AML-193 (cell line): ENCODE results near the gene NRL.
A peak's percentile ranks its signal among the peaks of the same experiment; 100 is the strongest.

ENCODE experiments used
- DNase-seq, 2 experiments: peaks; one replicate each; lab custom pipeline; 2025; lab: John Stamatoyannopoulos, UW

NRL gene

DNA sequence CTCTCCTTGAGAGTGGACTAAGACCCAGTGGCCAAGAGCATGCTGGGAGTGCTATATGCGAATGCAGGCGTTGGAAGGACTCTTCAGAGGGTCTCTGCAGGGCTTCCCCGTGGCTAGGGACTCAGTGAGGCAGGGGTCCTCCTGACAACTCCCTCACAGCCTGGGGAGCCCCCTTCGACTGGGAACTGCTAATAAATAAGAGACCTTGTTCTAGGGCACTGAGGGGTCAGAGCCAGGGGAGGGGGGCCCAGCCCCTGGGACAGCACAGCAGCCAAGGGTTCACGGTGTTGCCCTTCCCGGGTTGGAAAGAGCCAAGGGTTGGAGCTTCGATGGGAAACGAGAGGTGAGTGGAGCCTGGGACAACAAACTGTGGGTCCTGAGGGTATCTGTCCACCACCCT lies 49.3 kb downstream of the NRL start:
- no peak for DNase-seq

DNA sequence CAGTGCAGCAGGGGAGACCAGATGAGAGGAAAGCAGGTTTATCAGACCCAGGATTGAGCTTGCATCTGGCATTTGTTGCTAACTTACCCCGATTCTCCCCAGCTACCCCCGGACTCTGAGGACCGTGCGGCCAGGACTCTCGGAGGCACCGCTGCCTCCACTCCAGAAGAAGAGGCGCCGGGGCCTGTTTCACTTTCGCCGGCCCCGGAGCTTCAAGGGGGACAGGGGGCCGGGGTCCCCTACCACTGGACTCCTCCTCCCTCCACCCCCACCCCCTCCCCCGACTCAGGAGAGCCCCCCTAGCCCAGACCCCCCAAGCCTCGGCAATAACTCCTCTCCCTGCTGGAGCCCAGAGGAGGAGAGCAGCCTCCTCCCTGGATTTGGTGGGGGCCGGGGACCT lies 49.9 kb downstream of the NRL start:
- DNase-seq, result no peak

DNA sequence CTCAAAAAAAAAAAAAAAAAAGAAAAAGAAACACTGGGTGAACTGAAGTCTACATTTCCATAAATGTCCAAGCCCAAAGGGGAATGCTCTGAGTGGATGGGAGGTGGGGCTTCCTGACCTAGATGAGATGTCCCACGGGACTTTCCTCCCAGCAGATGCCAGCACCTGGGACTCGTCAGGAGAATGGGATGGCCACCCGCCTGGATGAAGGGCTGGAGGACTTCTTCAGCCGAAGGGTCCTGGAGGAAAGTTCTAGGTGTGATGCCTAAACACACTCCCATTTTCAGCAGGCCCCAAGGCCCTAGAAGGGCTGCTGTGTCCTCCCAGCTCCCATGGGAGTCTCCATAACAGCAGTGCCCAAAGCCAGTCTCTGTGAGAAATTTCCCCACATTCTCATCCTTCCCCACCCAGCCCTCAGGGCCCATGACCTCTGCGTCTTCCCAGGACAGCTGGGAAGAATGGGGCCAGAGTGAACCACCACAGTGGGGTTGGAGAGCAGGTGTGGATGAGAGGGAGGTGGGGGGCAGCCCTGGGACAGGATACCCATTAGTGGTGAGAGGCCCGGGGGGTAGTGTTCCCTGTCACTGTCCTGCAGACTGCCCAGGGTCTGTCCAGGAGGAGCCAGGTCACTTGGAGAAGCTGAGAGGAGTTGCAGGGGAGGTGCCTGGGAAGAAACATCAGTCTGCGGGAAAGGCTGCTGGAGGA lies 50.5 kb downstream of the NRL start:
- DNase-seq, result no peak

DNA sequence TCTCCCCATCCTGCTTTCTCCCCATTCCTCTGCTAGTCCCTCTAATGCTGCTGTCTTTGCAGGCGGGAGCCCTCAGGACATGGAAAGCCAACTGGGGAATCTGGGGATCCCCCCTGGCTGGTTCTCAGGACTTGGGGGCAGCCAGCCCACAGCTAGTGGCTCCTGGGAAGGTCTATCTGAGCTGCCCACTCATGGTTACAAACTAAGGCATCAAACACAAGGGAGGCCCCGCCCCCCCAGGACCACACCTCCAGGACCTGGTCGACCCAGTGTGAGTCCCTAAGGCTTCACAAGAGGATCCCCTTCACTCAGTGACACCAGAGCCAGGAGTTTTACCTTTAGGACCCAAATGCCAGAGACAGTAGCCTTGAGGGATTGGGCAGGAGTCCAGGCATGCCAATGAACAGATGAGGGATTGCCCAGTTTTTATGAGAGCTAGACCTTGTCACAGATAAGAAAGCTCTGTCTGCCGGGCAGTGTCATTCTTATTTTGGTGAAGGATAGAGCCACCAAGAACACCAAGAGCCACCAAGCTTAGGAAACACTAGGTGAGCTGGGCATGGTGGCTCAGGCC lies 51.4 kb downstream of the NRL start:
- no peak for DNase-seq

DNA sequence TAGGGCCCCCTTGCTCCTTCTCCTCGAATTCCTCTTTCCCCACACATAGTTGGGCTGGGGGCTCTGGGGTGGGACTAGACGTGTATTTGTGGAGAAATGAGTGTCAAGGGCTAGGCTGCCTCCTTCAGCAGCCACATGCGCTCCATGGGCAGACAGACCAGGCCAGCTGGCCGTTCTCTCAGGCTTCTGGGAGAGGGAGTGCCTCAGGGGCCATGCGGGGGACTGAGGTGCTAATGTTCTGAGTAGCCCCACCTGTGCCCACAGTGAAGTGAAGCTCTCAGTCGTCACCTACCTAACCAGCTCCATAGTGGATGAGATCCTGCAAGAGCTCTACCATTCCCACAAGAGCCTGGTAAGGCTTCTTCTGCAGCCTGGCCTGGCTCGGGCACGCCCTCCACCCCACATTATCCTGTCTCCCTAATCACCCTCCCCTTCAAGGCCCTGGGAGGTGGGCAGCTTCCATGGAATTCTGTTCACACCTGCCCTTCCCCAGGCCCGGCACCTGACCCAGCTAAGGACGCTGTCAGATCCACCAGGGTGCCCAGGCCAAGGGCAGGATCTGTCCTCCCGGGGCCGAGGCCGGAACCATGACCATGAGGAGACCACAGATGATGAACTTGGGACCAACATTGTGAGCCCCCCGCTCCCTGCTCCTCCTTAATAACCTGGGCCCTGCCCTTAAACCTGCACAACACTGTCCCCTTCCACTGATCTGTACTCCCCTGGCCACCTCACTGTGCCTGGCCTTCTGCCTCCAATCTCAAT lies 52.4 kb downstream of the NRL start:
- no peak for DNase-seq

DNA sequence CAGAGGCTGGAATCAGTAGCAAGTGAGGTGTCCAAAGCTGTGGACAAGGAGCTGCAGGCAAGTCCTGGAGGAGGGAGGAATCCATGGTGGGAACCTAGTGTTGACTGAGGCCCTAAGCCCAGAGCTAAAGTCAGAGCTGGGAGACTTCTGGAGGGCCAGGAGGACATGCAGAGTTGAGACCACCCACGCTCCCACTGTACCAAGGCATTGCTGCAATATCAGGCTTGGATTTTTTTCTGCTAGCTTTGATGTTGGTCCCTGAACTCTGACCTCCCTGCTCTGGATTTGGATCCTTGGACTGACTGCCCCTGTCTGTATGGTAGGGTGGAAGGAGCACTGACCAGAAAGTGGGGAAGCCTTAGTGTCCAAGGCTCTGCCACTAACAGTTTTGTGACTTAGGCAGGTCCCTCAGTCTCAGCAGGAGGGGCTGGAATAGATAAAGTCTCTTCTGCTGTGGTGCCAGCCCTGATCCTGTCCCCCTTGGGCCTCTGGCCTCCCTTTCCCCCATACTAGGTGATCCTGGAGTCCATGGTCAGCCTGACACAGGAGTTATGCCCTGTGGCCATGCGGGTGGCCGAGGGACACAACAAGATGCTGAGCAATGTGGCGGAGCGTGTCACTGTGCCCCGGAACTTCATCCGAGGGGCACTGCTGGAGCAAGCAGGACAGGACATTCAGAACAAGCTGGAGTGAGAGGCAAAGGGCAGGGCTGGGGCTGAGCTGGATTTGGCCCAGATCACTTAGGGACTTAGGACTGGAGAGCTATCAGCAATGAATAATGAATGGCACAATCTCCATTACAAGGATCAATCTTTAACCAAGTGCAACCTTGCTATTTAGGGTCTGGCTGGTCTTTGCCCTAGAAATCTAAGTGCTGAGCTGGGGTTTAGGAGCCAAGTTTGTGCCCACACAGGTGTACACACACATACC lies 53.5 kb downstream of the NRL start:
- DNase-seq, result no peak

DNA sequence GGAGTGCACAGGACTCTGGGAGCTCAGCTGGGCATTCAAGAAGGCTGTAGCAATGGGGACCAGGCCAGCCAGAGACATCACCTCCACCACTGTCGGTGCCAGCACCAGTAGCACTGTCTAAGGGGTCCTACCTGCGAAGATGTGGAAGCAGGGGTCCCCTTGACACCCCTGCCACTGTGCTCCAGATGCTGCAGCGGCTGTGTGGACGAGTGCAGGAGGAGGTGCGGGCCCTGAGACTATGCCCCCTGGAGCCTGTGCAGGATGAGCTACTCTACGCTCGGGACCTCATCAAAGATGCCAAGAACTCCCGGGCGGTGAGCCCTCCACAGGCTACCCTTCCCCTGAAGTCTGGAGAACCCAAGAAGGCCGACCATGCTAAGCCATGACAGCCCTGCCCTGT lies 54.3 kb downstream of the NRL start:
- DNase-seq, result no peak

DNA sequence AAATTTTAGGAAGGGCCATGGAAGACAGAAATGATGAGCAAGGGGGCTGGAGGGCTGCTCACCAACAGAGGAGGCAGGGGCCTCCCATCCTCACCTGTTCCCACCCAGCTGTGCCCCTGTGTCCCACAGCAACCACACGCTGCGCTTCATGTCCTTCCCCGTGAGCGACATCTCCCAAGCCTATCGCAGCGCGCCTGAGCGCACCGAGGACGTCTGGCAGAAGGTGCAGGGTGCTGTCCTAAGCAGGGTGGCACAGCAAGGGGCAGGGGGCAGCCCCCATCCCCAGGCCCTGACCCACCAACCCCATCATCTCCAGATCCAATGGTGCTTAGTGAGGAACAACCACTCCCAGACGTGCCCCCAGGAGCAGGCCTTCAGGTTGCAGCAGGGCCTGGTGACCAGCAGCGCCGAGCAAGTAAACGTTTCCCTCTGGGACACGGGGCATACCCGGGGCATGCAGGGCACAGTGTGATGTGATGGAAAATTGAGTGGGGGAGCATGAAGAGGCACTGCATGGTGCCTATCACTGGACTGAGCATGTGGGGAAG lies 54.8 kb downstream of the NRL start:
- DNase-seq, result no peak

DNA sequence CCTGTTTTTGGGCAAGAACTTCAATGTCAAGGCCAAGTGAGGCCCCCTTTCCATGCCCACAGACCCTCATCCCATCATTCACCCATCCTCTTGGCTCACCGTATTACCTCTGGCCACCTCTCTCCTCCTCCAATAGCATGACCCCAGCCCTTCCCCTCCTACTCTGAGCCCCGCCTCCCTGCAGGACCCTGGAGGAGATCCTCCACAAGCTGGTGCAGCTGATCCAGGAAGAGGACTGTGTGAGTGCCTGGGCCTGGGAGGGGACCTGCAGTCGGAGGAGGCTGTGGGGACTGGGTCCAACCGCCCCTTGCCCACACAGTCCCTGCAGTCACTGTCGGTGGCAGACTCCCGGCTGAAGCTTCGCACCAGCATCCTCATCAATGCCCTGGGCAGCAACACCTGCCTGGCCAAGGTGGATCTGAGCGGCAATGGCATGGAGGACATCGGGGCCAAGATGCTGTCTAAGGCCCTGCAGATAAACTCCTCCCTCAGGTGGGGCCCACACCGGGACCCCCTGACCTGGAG lies 55.7 kb downstream of the NRL start:
- DNase-seq, result no peak

DNA sequence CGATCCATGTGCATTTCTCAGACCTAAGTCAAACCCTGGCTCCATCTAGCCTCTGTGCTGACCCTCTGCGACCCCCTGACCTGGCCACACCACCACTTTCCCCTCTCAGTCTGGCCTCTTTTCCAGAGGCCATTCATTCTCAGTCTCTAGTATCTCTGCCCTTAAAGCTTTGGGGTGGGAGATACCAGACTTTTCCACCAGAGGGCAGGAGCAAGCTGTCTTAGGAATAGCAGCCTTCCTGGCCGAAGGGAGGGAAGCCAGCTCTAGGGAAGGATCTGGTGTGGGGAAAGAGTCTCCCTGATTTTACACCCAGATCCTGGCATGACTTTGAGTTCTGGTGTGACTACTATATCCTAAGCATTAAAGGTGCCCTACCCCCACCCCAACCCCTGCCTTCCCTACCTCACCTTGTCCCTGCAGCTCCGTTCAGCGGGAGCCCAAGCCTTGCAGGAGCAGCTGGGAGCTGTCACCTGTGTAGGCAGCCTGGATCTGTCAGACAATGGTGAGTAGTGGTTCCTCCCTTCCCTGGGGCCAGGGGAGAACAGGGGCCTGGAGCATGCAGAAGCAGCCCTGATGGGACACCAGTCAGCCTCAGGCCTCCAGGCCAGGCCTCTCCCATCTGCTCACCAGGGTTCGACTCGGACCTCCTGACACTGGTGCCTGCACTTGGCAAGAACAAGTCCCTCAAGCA lies 56.3 kb downstream of the NRL start:
- DNase-seq, result peak; percentile 38 to 57

DNA sequence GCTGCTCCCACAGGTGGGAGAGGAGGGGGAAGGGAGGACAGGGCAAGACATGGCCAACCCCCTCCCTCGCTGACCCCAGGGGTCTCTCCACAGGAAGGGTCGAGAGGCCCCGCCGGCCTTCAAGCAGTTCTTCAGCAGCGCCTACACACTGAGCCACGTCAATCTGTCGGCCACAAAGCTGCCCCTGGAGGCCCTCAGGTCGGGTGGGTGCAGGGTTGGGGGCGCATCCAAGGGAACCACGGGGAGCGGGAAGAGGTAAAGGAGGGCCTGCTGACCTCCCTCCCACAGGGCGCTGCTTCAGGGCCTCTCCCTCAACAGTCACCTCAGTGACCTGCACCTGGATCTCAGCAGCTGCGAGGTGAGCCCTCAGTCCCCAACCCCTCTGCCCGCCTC lies 56.9 kb downstream of the NRL start:
- DNase-seq, result no peak

DNA sequence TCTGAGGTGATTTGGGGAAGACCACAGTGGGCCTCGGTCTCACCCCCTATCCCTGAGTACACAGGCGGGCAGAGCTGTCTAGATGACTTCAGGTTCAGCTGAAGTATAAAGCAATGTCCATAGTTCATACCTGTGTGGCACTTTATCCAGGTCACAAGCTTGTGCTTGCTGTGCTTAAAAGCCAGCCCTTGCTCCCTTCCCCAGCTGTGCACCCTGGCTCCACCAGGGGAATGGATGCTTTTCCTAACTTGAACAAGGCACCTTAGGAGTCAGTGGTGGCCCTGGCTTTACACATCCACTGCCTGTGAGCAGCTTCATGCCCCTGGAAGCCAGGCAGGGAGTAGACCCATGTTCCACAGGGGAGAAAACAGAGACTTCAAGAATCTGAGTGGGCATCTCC lies 57.5 kb downstream of the NRL start:
- no peak for DNase-seq

DNA sequence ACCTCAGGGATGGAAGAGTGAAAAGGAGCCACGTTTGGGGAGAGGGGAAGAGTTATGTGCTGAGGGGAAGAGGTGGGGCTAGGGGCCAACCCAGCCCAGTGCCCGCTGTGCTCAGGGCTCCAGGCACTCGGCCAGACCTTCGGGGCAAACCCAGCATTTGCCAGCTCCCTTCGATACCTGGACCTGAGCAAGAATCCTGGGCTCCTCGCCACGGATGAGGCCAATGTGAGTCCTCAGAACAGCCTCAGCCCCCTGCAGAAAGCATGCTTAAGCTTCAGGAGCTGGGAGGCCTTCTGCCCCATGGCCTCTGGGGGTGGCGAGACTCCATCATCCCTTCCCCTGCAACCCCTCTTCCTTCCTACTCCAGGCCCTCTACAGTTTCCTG lies 58.0 kb downstream of the NRL start:
- DNase-seq, result no peak

DNA sequence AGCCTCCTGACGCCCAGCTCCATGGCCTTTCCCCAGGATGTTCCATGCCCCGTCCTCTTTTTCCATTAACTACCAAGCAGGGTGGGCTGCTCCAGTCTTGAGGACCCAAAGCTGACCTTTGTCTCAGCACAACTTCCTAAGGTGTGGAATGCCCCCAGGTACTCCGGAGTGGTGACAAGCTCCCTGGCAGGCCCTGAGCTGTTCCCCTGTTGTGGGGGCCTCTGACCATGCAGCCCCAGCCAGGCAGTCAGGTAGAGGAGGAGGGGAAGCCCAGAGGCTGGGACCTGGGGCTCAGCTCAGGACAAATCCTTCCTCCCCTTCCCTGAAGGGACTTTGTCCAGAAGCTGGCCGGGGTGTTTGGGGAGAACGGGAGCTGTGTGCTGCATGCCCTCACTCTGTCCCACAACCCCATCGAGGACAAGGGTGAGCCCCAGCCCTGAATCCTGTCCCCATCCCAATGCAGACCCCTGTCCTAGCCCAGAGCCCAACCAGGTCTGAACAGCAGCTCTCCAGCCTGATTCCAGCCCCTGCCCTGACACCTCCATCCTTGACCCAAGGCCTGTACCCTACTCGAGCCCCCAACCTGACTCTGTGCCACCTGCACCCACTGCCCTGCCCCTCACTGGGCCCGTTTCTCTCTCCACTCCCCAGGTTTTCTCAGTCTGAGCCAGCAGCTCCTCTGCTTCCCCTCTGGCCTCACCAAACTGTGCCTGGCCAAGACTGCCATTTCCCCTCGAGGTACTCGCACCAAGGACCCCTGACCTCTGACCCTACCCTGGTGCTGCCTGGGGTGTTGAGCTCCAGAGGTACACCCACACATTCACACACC lies 58.6 kb downstream of the NRL start:
- no peak for DNase-seq

DNA sequence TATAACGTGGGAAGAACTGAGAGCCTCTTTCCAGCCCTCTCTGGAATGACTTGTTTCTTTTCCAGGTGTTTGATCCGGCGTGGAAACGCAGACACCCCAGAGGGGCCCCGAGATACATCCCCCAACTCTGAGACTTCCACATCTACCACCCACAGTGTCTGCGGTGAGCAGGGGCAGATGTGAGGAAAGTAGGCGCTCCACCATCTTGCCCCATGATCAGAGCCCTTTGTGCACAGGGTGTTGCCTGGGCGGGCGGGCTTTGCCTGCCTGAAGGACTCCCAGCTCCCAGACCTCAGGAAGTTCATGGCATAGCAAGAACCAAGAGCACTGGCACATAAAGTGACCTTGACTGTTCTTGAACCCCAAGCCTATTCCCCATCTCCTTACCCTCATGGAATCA lies 60.1 kb downstream of the NRL start:
- no peak for DNase-seq

DNA sequence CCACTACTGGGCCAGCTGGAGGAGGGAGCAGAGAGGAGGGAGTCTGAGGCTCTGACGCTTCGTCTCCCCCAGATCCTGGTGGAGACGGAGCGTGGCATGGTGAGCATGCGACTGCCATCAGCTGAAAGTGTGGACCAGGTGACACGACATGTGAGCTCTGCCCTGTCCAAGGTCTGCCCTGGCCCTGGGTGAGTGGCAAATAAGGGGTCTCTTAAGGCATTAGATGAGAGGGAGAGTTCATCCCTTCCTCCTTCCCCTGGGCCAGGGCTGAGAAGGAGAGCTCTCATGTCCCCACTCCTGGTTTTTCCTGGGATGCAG lies 60.5 kb downstream of the NRL start:
- no peak for DNase-seq

DNA sequence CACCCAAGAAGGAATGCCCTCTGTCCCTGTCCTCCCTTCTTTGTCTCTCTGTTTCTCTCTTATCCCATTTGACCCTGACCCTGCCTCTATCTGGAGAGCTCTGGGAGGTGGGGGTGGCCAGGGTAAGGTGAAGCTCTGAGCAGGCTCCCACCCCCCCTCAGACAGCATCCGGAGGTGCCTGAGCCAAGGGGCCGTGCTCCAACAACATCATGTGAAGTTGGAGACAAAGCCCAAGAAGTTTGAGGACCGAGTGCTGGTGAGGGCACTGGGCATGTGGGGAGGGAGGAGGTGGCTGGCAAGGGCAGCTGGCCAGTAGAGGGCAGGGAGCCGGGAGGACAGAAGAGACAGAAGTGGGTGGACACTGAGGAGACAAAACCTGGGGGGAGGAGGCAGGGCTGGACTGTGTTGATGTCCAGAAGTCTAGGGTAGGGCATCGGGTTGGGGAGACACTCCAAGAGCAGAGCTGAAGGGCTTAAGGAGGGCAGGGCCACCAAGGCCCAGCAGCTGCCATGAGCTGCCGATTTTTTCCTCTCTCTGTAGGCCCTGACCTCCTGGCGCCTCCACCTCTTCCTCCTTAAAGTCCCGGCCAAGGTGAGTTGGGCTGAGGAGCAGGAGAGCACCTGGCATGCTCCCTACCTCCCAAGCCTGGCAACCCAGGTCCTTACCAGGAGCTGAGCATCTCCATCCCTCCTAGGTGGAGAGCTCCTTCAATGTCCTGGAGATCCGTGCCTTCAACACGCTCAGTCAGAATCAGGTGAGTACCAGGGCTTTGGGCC lies 61.0 kb downstream of the NRL start:
- DNase-seq, result no peak

DNA sequence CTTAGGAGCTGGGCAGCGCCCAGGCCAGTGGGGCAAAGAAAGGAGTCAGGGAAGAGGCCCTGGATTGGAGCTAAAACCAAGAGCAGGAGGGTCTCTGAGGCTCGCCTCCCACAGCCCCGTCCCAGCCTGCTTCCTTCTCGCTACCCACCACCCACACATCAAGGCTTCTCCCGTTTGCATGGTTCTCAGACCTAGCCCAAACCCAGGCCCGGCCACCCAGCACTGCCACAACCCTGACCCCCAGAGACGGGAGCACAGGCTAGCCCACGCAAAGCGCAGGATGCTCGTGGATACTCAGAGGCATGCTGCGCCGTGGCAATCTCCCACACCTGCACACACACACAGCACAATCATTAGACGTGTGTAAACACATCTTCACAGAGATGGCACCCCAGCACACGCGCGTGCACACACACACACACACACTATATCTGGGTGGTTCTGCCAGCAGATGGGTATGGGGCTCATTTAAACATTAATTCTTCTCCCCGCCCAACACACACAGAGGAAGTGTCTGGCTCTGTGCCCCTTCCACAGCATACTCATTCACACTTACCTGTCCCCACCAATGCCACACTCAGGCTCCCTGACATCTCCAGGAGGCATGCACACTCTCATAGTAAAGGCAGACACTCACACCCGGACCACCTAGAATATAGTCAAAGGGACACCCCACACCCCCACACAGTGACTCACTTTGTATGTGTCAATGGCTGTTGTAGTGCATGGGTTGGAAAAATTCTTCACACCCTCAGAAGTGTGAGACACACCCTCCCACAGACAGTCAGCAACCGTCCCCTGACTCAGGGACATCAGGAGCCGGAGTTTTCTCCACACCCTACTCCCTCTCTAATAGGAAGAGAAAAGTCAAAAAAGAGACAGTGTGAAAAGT lies 61.8 kb downstream of the NRL start:
- DNase-seq, result no peak
